Chondrocyte (in vitro differentiated cells): ENCODE results near the gene YAP1. TPM values are rescaled to one million over a fixed set of nuclear protein-coding genes. Genes with fewer than 3 reads are reported as not detected.

Source experiments
- DNase-seq: peaks from one replicate; pipeline ENCODE4 v3.0.0; 2021; ENCODE audit warnings: mixed read lengths, low spot score
- H3K27ac Mint-ChIP-seq: one replicate; pipeline ENCODE4 v1.8.0; 2021; ENCODE audit warnings: mild to moderate bottlenecking, moderate library complexity, mixed read lengths; ENCODE audit not compliant: unreplicated experiment
- H3K27me3 Mint-ChIP-seq: 2 replicates; pipeline ENCODE4 v1.8.0; 2021; ENCODE audit warnings: low read depth, mixed read lengths
- H3K36me3 Mint-ChIP-seq: 2 replicates; pipeline ENCODE4 v1.8.0; 2021; ENCODE audit warnings: low read depth, mixed read lengths
- H3K4me1 Mint-ChIP-seq: 2 replicates; pipeline ENCODE4 v1.8.0; 2021; ENCODE audit warnings: low read depth, mild to moderate bottlenecking, mixed read lengths
- H3K4me3 Mint-ChIP-seq: one replicate; pipeline ENCODE4 v1.8.0; 2021; ENCODE audit warnings: mild to moderate bottlenecking, moderate library complexity, mixed read lengths; ENCODE audit not compliant: unreplicated experiment
- H3K9me3 Mint-ChIP-seq: 2 replicates; pipeline ENCODE4 v1.8.0; 2021; ENCODE audit warnings: low read depth, mixed read lengths
- CTCF ChIP-seq: fragments of 200-600 bp; sonication (generic); IDR thresholded peaks from 2 replicates; pipeline ENCODE4 v1.5.0; 2021; ENCODE audit warnings: antibody characterized with exemption, mild to moderate bottlenecking, moderate library complexity
- total RNA-seq: library from RNA; stranded (reverse); gene quantifications from 3 replicates; pipeline ENCODE4 v1.2.1, GENCODE V29; 2021

Gene YAP1
- total RNA-seq, 1 donor from 2014 or later, result 114 TPM

GRCh38 chr11:102238391-102238821, 128.2 kb downstream of the YAP1 start:
- H3K27me3 Mint-ChIP-seq, result no peaks in the 10 kb centered on the region
- DNase-seq, result no peak
- no peaks in the 10 kb centered on the region for H3K36me3 Mint-ChIP-seq
- H3K9me3 Mint-ChIP-seq, result no peaks in the 10 kb centered on the region
- peaks cover 30% of the 10 kb centered on the region for H3K4me1 Mint-ChIP-seq
- no peak for TF ChIP-seq CTCF
- no peak overlapping the region for H3K4me3 Mint-ChIP-seq
- H3K27ac Mint-ChIP-seq, result no peak overlapping the region

GRCh38 chr11:102239448-102239847, 129.2 kb downstream of the YAP1 start:
- Mint-ChIP-seq H3K27me3 (no peaks in the 10 kb centered on the region), H3K9me3 (no peaks in the 10 kb centered on the region), H3K4me3 (no peak overlapping the region), H3K27ac (no peak overlapping the region), H3K36me3 (no peaks in the 10 kb centered on the region), H3K4me1 (peaks cover 30% of the 10 kb centered on the region)
- no peak for TF ChIP-seq CTCF
- DNase-seq, result no peak

GRCh38 chr11:102239911-102240310, 129.7 kb downstream of the YAP1 start:
- Mint-ChIP-seq H3K9me3 (no peaks in the 10 kb centered on the region), H3K27me3 (no peaks in the 10 kb centered on the region), H3K4me1 (peaks cover 35% of the 10 kb centered on the region), H3K4me3 (no peak overlapping the region), H3K36me3 (no peaks in the 10 kb centered on the region), H3K27ac (peak overlapping the region; percentile 69)
- no peak for TF ChIP-seq CTCF
- no peak for DNase-seq

GRCh38 chr11:102240502-102240901, 130.3 kb downstream of the YAP1 start:
- Mint-ChIP-seq H3K36me3 (no peaks in the 10 kb centered on the region), H3K9me3 (no peaks in the 10 kb centered on the region), H3K27me3 (no peaks in the 10 kb centered on the region), H3K27ac (peak overlapping the region; percentile 69), H3K4me1 (peaks cover 39% of the 10 kb centered on the region), H3K4me3 (no peak overlapping the region)
- TF ChIP-seq CTCF, result no peak
- DNase-seq, result no peak

GRCh38 chr11:102241026-102241425, 130.8 kb downstream of the YAP1 start:
- H3K9me3 Mint-ChIP-seq, result no peaks in the 10 kb centered on the region
- H3K27ac Mint-ChIP-seq, result peak overlapping the region; percentile 34
- H3K36me3 Mint-ChIP-seq, result no peaks in the 10 kb centered on the region
- H3K4me3 Mint-ChIP-seq, result no peak overlapping the region
- H3K27me3 Mint-ChIP-seq, result no peaks in the 10 kb centered on the region
- no peak for TF ChIP-seq CTCF
- H3K4me1 Mint-ChIP-seq, result peaks cover 39% of the 10 kb centered on the region
- no peak for DNase-seq
